KMS-11 (cell line): Measurements from ENCODE around the gene TTYH2.

ENCODE experiments used
- H2AFZ ChIP-seq: fragments of 200-600 bp; sonication (generic); 2 replicates; pipeline ENCODE4 v1.6.1; 2016; ENCODE audit warnings: antibody characterized with exemption, mixed run types, low read depth
- H3K27ac ChIP-seq: fragments of 200-600 bp; sonication (generic); 2 replicates; pipeline ENCODE4 v1.6.1; 2016; ENCODE audit warnings: mild to moderate bottlenecking, mixed run types
- H3K27me3 ChIP-seq: fragments of 200-600 bp; sonication (generic); 2 replicates; pipeline ENCODE4 v1.6.1; 2017; ENCODE audit warnings: mild to moderate bottlenecking, low read depth, mixed run types, moderate library complexity; ENCODE audit not compliant: insufficient read depth
- H3K36me3 ChIP-seq: fragments of 200-600 bp; sonication (generic); 2 replicates; pipeline ENCODE4 v1.6.1; 2017; ENCODE audit warnings: mild to moderate bottlenecking, mixed run types; ENCODE audit not compliant: insufficient read depth
- H3K4me1 ChIP-seq: fragments of 200-600 bp; sonication (generic); 2 replicates; pipeline ENCODE4 v1.6.1; 2016; ENCODE audit warnings: mild to moderate bottlenecking, low read depth, mixed run types; ENCODE audit not compliant: poor library complexity, severe bottlenecking
- H3K4me2 ChIP-seq: fragments of 200-600 bp; sonication (generic); 2 replicates; pipeline ENCODE4 v1.7.0; 2016; ENCODE audit warnings: mild to moderate bottlenecking, mixed run types
- H3K4me3 ChIP-seq: fragments of 200-600 bp; sonication (generic); IDR thresholded peaks from 2 replicates; pipeline ENCODE4 v1.6.1; 2017; ENCODE audit warnings: low read depth, low read length, mixed read lengths; ENCODE audit not compliant: insufficient read depth
- H3K79me2 ChIP-seq: fragments of 200-600 bp; sonication (generic); 2 replicates; pipeline ENCODE4 v1.6.1; 2016; ENCODE audit warnings: low read depth, mixed run types; ENCODE audit not compliant: insufficient read depth
- H3K9ac ChIP-seq: fragments of 200-600 bp; sonication (generic); 2 replicates; pipeline ENCODE4 v1.6.1; 2016; ENCODE audit warnings: mild to moderate bottlenecking, mixed run types
- H4K20me1 ChIP-seq: fragments of 200-600 bp; sonication (generic); 2 replicates; pipeline ENCODE4 v1.6.1; 2016; ENCODE audit warnings: mild to moderate bottlenecking, mixed run types; ENCODE audit not compliant: insufficient read depth
- TF ChIP-seq, protein P1 (sequence below): fragments of 200-600 bp; sonication (generic); conservative IDR thresholded peaks from 2 replicates; pipeline ENCODE4 v1.6.1; 2017; ENCODE audit warnings: low read depth, mild to moderate bottlenecking, antibody characterized with exemption, low read length, moderate library complexity, mixed read lengths

TTYH2 gene

DNA sequence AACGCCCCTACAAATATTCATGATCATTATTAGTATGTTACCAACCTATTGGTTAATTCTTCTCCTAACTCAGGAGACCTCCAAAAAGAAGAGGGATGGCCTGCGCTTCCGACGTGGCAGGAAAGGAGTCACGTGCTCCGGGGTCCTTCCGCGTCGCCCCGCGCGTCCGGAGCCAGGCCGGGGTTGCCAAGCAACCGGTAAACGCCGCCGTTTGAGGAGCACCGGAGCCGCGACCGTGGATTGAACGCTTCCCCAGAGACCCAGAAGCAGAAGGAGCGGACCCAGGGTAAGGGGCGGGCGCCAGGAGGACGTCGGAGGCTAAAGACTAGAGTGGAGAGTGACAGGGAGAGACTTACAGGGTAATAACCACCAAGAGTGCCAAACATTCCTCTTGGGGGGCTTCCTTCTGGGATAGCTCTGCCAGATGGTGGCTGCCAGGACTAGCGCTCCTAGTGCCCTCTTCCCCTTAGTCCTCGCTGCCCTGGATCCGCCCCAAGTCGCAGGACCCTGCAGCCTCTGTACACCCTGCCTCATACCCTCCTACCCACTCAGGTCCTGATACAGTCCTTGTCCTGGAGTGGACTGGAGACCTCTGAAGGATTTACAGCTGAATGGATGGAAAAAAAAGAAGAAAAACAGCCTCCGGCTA, 60.8 kb downstream of the TTYH2 start, which contains the start of gene DNAI2:
Gene DNAI2, plus strand, starts transcription at position 175 of the 649 bp plus-strand sequence. CDS start 7,584 bp downstream, outside the sequence.
- Histone ChIP-seq H3K36me3 (no peaks in the 10 kb centered on the region), H3K27ac (no peak within 1 kb of the TSS), H3K27me3 (peaks cover 79% of the 10 kb centered on the region), H3K79me2 (no peaks in the 10 kb centered on the region), H2AFZ (no peak within 1 kb of the TSS), H4K20me1 (no peaks in the 10 kb centered on the region), H3K4me3 (no peak within 1 kb of the TSS), H3K4me2 (no peak within 1 kb of the TSS), H3K9ac (no peak within 1 kb of the TSS), H3K4me1 (no peaks in the 10 kb centered on the region)
- TF ChIP-seq, protein P1, sequence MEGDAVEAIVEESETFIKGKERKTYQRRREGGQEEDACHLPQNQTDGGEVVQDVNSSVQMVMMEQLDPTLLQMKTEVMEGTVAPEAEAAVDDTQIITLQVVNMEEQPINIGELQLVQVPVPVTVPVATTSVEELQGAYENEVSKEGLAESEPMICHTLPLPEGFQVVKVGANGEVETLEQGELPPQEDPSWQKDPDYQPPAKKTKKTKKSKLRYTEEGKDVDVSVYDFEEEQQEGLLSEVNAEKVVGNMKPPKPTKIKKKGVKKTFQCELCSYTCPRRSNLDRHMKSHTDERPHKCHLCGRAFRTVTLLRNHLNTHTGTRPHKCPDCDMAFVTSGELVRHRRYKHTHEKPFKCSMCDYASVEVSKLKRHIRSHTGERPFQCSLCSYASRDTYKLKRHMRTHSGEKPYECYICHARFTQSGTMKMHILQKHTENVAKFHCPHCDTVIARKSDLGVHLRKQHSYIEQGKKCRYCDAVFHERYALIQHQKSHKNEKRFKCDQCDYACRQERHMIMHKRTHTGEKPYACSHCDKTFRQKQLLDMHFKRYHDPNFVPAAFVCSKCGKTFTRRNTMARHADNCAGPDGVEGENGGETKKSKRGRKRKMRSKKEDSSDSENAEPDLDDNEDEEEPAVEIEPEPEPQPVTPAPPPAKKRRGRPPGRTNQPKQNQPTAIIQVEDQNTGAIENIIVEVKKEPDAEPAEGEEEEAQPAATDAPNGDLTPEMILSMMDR, result no peak

DNA sequence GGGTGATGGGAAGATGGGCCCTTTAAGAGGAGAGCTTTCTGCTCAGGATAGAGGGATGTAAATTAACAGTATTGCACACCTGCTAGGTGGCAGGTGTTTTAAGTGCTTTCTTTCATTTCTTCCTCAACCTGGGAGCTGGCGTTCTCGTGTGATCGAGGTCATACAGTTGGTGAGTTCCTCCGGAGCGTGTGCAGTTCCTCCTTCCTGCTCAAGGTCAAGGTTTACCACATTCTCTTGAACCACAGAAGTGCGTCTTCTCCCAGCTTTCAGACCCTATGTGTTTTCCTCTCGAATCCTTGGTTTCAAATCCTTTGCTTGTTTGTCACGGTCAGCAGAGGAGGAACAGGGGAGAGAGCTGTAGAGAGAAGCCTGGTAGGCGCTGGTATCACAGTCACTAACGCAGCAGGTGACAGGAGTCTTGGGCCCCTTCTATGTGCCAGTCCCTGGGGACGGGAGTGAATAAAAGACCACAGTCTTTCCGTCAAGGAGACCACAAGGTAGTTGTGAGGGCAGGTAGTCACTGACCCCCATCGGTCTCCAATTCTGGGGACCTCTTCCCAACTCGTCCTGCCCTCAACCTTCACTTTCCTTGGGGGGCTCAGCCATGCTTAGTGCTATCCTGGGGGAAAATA, 61.5 kb downstream of the TTYH2 start:
- no peaks in the 10 kb centered on the region for H4K20me1 ChIP-seq
- H3K4me3 ChIP-seq, result no peak overlapping the region
- TF ChIP-seq, protein P1, result no peak
- no peaks in the 10 kb centered on the region for H3K36me3 ChIP-seq
- H3K27ac ChIP-seq, result no peak overlapping the region
- no peaks in the 10 kb centered on the region for H3K79me2 ChIP-seq
- H2AFZ ChIP-seq, result no peak overlapping the region
- no peak overlapping the region for H3K9ac ChIP-seq
- peaks cover 78% of the 10 kb centered on the region for H3K27me3 ChIP-seq
- H3K4me1 ChIP-seq, result no peaks in the 10 kb centered on the region
- H3K4me2 ChIP-seq, result no peak overlapping the region

DNA sequence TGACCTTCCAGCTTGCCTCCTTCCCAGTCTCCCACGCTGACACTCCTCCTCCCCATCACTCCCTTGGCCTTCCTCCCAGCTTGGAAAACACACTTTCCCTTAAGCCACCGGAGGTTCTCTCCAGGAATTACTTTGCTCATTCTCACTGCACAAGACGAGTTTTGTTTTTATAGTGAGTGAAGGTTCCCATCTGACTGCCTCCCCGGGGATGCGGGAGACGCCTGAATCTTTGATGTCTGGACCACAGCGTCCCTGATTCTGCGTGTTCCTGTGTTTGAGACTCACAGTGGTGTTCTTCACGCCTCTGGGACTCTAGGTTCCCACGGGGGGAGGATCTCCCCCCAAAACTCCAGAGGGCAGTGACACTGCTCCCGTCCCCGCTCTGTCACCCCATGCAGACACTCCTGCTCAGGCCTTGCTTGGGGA, 62.7 kb downstream of the TTYH2 start:
- Histone ChIP-seq H3K79me2 (no peaks in the 10 kb centered on the region), H3K4me3 (no peak overlapping the region), H3K4me1 (no peaks in the 10 kb centered on the region), H3K36me3 (no peaks in the 10 kb centered on the region), H4K20me1 (no peaks in the 10 kb centered on the region), H3K9ac (no peak overlapping the region), H3K27me3 (peaks cover 67% of the 10 kb centered on the region), H3K27ac (no peak overlapping the region), H2AFZ (no peak overlapping the region), H3K4me2 (no peak overlapping the region)
- TF ChIP-seq, protein P1, result no peak

DNA sequence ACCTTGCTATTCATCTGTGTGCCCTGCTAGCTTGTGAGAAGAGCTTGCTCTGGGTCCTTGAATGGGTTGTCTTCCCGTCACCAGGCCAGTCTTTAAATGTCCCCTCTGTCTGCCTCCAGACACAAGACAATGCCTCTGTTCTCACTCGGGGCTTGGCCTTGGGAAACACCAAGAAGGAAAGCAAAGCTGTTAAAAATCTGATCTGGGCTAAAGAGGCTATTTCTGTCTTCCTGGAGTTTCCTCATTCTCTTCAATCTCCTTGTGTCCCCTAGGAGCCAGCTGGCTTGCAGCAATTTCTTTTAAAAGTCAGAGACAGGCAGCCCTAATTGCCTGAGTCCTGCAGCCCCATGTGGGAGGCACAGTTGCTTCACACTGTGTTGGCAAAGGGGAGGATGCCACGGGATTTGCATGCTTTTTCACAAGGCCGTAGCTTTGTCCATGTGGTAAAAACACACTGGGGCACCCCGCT, 63.2 kb downstream of the TTYH2 start:
- H3K4me3 ChIP-seq, result no peak overlapping the region
- peaks cover 62% of the 10 kb centered on the region for H3K27me3 ChIP-seq
- TF ChIP-seq, protein P1, result no peak
- no peaks in the 10 kb centered on the region for H3K36me3 ChIP-seq
- H4K20me1 ChIP-seq, result no peaks in the 10 kb centered on the region
- no peak overlapping the region for H3K9ac ChIP-seq
- H3K79me2 ChIP-seq, result no peaks in the 10 kb centered on the region
- H2AFZ ChIP-seq, result no peak overlapping the region
- no peak overlapping the region for H3K4me2 ChIP-seq
- H3K4me1 ChIP-seq, result no peaks in the 10 kb centered on the region
- no peak overlapping the region for H3K27ac ChIP-seq
